MM.1S (cell line): ENCODE data around the gene YPEL1.

ENCODE experiments used
- DNase-seq: peaks from one replicate; pipeline ENCODE4 v3.0.0-alpha.2; 2015
- H2AFZ ChIP-seq: fragments of 300-600 bp; sonication (generic); 2 replicates; pipeline ENCODE4 v1.6.0; 2016; ENCODE audit warnings: antibody characterized with exemption, low read length
- H3F3A ChIP-seq: fragments of 300-600 bp; sonication (generic); 2 replicates; pipeline ENCODE4 v1.6.1; 2016; ENCODE audit warnings: mild to moderate bottlenecking, antibody characterized with exemption, low read length, moderate library complexity, mixed read lengths; ENCODE audit not compliant: insufficient read depth
- H3K27ac ChIP-seq: fragments of 300-600 bp; sonication (generic); 2 replicates; pipeline ENCODE4 v1.5.1; 2016; ENCODE audit warnings: mild to moderate bottlenecking, low read length
- H3K27me3 ChIP-seq: fragments of 300-600 bp; sonication (generic); replicated peaks from 2 replicates; pipeline ENCODE4 v1.6.0; 2016; ENCODE audit warnings: low read length; ENCODE audit not compliant: insufficient read depth
- H3K36me3 ChIP-seq: fragments of 300-600 bp; sonication (generic); replicated peaks from 2 replicates; pipeline ENCODE4 v1.6.1; 2016; ENCODE audit warnings: mild to moderate bottlenecking, low read length, mixed read lengths; ENCODE audit not compliant: insufficient read depth
- H3K4me1 ChIP-seq: fragments of 300-600 bp; sonication (generic); 2 replicates; pipeline ENCODE4 v1.6.1; 2016; ENCODE audit warnings: low read length, mixed read lengths
- H3K4me2 ChIP-seq: fragments of 300-600 bp; sonication (generic); 2 replicates; pipeline ENCODE4 v1.6.0; 2016; ENCODE audit warnings: low read depth, low read length
- H3K4me3 ChIP-seq: fragments of 300-600 bp; sonication (generic); 2 replicates; pipeline ENCODE4 v1.5.1; 2016; ENCODE audit warnings: low read length, mixed read lengths
- H3K79me2 ChIP-seq: fragments of 300-600 bp; sonication (generic); 2 replicates; pipeline ENCODE4 v1.6.1; 2016; ENCODE audit warnings: mixed run types, low read length, mixed read lengths
- H3K9ac ChIP-seq: fragments of 300-600 bp; sonication (generic); 2 replicates; pipeline ENCODE4 v1.6.1; 2016; ENCODE audit warnings: low read length, mixed read lengths
- H3K9me2 ChIP-seq: fragments of 300-600 bp; sonication (generic); replicated peaks from 2 replicates; pipeline ENCODE4 v1.6.1; 2016; ENCODE audit warnings: mild to moderate bottlenecking, low read length, mixed read lengths; ENCODE audit not compliant: insufficient read depth
- H3K9me3 ChIP-seq: fragments of 300-600 bp; sonication (generic); replicated peaks from 2 replicates; pipeline ENCODE4 v1.6.1; 2016; ENCODE audit warnings: mild to moderate bottlenecking, low read length, mixed read lengths; ENCODE audit not compliant: insufficient read depth
- H4K20me1 ChIP-seq: fragments of 300-600 bp; sonication (generic); 2 replicates; pipeline ENCODE4 v1.6.1; 2016; ENCODE audit warnings: mild to moderate bottlenecking, low read length, moderate library complexity, mixed read lengths; ENCODE audit not compliant: insufficient read depth
- EZH2 ChIP-seq: fragments of 300-600 bp; sonication (generic); optimal IDR thresholded peaks from 2 replicates; pipeline ENCODE3; 2017; ENCODE audit warnings: low read depth, mild to moderate bottlenecking, antibody characterized with exemption, low read length, mixed read lengths
- EZH2phosphoT487 ChIP-seq: fragments of 300-600 bp; sonication (generic); IDR thresholded peaks from 2 replicates; pipeline ENCODE4 v1.6.1; 2018; ENCODE audit warnings: antibody characterized with exemption, low read length
- TF ChIP-seq, protein P1 (sequence below): fragments of 300-600 bp; sonication (generic); IDR thresholded peaks from 2 replicates; pipeline ENCODE4 v1.5.1; 2016; ENCODE audit warnings: antibody characterized with exemption, low read length, mixed read lengths

Gene YPEL1

DNA sequence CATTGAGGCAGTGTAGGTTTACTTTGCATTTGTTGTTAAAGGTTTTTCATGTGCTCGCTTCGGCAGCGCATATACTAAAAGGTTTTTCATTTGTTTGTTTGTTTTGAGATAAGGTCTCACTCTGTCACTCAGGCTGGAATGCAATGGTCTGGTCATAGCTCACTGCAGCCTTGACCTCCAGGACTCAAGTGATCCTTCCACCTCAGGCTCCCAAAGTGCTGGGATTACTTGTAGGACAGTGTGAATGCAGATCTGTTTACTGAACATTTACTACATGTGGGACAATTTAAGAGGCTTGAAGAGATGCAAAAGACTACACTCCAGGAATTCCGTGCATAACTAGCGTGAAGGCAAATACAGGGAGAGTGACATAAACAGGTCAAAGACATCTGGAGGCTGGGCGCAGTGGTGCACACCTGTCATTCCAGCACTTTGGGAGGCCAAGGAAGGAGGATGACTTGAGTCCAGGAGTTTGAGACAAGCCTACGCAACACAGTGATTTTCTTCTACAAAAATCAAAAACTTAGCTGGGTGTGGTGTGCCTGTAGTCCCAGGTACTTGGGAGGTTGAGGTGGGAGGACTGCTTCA is 34.1 kb downstream of the YPEL1 start:
- H3F3A ChIP-seq: no peaks in the 10 kb centered on the region
- no peak overlapping the region for H3K4me3 ChIP-seq
- H3K4me1 ChIP-seq: no peaks in the 10 kb centered on the region
- no peak for TF ChIP-seq EZH2
- TF ChIP-seq, protein P1, sequence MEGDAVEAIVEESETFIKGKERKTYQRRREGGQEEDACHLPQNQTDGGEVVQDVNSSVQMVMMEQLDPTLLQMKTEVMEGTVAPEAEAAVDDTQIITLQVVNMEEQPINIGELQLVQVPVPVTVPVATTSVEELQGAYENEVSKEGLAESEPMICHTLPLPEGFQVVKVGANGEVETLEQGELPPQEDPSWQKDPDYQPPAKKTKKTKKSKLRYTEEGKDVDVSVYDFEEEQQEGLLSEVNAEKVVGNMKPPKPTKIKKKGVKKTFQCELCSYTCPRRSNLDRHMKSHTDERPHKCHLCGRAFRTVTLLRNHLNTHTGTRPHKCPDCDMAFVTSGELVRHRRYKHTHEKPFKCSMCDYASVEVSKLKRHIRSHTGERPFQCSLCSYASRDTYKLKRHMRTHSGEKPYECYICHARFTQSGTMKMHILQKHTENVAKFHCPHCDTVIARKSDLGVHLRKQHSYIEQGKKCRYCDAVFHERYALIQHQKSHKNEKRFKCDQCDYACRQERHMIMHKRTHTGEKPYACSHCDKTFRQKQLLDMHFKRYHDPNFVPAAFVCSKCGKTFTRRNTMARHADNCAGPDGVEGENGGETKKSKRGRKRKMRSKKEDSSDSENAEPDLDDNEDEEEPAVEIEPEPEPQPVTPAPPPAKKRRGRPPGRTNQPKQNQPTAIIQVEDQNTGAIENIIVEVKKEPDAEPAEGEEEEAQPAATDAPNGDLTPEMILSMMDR: no peak
- no peak for TF ChIP-seq EZH2phosphoT487
- H3K9ac ChIP-seq: no peak overlapping the region
- no peaks in the 10 kb centered on the region for H3K36me3 ChIP-seq
- no peak overlapping the region for H3K27ac ChIP-seq
- no peaks in the 10 kb centered on the region for H3K9me2 ChIP-seq
- no peaks in the 10 kb centered on the region for H3K79me2 ChIP-seq
- DNase-seq: no peak
- no peak overlapping the region for H2AFZ ChIP-seq
- H4K20me1 ChIP-seq: no peaks in the 10 kb centered on the region
- no peaks in the 10 kb centered on the region for H3K27me3 ChIP-seq
- H3K4me2 ChIP-seq: no peak overlapping the region
- H3K9me3 ChIP-seq: no peaks in the 10 kb centered on the region

DNA sequence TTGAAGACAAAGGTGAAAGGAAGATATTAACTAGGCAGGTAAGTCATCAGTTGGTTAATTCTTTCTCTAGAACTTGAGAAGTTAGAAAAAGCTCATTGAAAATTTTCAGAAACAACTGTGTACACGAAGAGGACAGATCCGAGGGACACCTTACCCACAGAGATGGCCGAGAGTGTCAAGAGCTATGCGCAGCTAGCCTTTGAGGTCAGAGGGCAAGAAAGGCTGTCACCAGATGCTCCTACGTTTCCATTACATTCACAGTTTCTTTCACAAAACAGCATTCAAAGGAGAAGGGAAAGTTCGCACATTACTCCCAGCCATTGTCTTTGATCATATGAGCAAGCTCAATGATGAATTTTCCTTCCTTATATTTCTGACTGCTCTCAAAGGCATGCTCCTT is 34.8 kb downstream of the YPEL1 start:
- TF ChIP-seq, protein P1: no peak
- TF ChIP-seq EZH2phosphoT487: no peak
- TF ChIP-seq EZH2: no peak
- Histone ChIP-seq H3K36me3 (no peaks in the 10 kb centered on the region), H3K79me2 (no peaks in the 10 kb centered on the region)

DNA sequence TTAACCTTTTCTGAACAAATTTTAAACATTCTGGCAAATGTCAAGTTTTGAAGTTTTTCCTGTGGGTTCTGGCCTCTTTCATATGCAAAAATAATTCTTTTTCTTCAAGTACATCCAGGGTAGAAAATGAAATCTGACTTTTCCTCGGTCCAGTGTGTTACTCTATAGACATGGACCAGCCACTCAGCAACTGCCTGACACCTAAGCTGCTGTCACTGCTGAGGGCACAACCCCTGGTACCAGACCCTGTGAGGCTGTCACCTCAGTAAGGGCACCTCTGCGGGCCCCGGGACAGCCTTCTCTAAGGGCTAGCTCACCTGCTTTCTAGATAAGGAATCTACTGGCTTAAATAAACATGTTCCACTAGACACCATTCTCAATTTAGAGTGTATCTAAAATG is 36.0 kb downstream of the YPEL1 start:
- Histone ChIP-seq H3K9me3 (no peaks in the 10 kb centered on the region), H3K4me2 (no peak overlapping the region), H3K27ac (no peak overlapping the region), H3K9ac (no peak overlapping the region), H3K36me3 (no peaks in the 10 kb centered on the region), H4K20me1 (no peaks in the 10 kb centered on the region), H3K4me1 (no peaks in the 10 kb centered on the region), H3K4me3 (no peak overlapping the region), H3K9me2 (no peaks in the 10 kb centered on the region), H3K27me3 (no peaks in the 10 kb centered on the region), H3F3A (no peaks in the 10 kb centered on the region), H2AFZ (no peak overlapping the region), H3K79me2 (no peaks in the 10 kb centered on the region)
- TF ChIP-seq EZH2phosphoT487: no peak
- no peak for DNase-seq

More for the DNA sequence above, 34.8 kb downstream of the YPEL1 start:
- no peak overlapping the region for H3K4me3 ChIP-seq
- no peak overlapping the region for H3K9ac ChIP-seq
- H3K27me3 ChIP-seq: no peaks in the 10 kb centered on the region
- no peaks in the 10 kb centered on the region for H3K9me2 ChIP-seq
- H4K20me1 ChIP-seq: no peaks in the 10 kb centered on the region
- no peak overlapping the region for H3K4me2 ChIP-seq
- no peak overlapping the region for H3K27ac ChIP-seq
- no peaks in the 10 kb centered on the region for H3K4me1 ChIP-seq
- no peaks in the 10 kb centered on the region for H3K9me3 ChIP-seq
- no peak overlapping the region for H2AFZ ChIP-seq
- no peak for DNase-seq
- H3F3A ChIP-seq: no peaks in the 10 kb centered on the region
